ENCODE results near the gene MAP7.
"Not testable (repeated sequence)": the region's sequence is repeated elsewhere in the genome, so short reads cannot be mapped to it uniquely, and the experiment has no call there.

MAP7 gene

GRCh38 chr6:136500414-136500813 is 49.8 kb downstream of the MAP7 start:
- no peak for TF ChIP-seq CTCF (IDR thresholded peaks at IDR 0.05)
- no peak overlapping the region for H3K4me3 ChIP-seq
- H3K27ac ChIP-seq, result no peak overlapping the region
- DNase-seq (ENCODE audit: low spot score), result no peak

GRCh38 chr6:136499370-136499769 is 50.9 kb downstream of the MAP7 start:
- no peak for DNase-seq (ENCODE audit: low spot score)
- no peak for TF ChIP-seq CTCF (IDR thresholded peaks at IDR 0.05)
- no peak overlapping the region for H3K27ac ChIP-seq
- H3K4me3 ChIP-seq, result no peak overlapping the region

DNA sequence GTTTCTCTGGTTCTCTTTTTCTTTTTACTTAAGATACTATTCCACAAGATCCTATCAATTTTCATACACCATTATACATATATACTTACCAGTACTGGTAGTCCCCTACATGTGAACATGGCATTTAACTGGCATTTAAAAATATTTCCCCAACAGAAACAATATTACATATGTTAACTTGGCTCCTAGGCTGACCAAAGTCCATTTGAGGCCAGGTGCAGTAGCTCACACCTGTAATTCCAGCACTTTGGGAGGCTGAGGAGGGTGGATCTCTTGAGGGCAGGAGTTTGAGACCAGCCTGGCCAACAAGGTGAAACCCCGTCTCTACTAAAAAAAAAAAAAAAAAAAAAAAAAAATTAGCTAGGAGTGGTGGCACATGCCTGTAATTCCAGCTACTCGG is 53.8 kb downstream of the MAP7 start:
- DNase-seq (ENCODE audit: low spot score); H3K4me3 ChIP-seq: not testable (repeated sequence)

DNA sequence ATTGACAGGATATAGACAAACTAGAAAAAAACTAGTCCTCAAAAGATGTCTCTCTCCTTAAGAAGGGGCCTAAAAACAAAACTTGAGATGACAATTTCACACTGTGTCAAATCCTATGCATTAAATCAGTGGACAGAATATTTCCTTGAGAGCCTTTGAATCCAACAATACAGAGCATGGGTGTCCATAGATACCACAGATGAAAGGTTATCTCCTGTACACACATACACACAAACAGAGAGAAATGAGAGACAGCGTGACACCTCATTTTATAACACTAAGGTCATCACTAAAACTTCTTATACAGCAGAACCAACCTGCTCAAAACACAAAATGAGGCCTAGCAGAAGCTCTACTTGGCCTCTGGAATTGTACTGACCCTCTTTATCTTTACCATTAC is 55.5 kb downstream of the MAP7 start:
- H3K4me3 ChIP-seq, result no peak overlapping the region
- H3K27ac ChIP-seq, result no peak overlapping the region
- TF ChIP-seq CTCF (IDR thresholded peaks at IDR 0.05), result no peak
- DNase-seq (ENCODE audit: low spot score), result no peak

More for the DNA sequence above, 53.8 kb downstream of the MAP7 start:
- H3K27ac ChIP-seq, result not testable (repeated sequence)

DNA sequence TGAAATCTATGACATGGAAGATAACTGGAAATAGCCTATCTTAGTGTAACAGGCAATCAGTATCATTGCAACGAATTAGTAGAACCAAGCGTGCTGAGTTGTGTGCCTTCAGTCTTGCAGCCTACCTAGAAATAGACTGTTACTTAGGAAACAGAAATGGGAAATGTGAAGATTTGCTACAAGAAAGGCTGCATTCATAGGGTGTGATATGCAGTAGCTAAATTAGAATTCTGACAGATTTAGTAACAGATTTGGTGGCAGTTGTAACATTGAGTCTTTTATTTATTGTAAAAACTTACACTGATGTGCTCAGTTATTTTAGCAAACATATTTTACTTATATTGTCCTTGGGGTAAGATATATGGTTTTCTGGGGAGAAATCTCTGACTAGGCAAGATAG is 56.2 kb downstream of the MAP7 start:
- no peak for DNase-seq (ENCODE audit: low spot score)
- no peak for TF ChIP-seq CTCF (IDR thresholded peaks at IDR 0.05)
- Histone ChIP-seq H3K27ac (no peak overlapping the region), H3K4me3 (no peak overlapping the region)

DNA sequence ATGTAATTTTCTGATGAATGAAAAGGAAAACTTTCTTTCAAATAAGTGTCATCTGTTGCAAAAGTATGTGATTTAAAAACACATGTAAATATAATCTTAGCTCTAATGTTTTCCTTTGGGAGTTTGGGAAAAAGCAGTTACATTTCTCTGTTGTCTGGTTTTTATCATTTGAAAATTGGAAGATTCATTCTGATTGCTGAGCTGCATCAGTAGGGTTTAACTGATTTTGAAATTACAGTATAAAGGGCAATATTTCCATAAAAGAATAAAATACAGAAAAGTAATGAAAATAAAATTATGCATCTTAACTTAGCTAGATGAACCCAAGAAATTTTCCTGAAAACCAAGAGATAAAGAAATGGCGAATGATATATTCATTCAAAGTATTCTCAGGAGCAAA is 57.8 kb downstream of the MAP7 start:
- TF ChIP-seq CTCF (IDR thresholded peaks at IDR 0.05), result no peak
- DNase-seq (ENCODE audit: low spot score), result no peak
- H3K4me3 ChIP-seq, result no peak overlapping the region
- no peak overlapping the region for H3K27ac ChIP-seq

DNA sequence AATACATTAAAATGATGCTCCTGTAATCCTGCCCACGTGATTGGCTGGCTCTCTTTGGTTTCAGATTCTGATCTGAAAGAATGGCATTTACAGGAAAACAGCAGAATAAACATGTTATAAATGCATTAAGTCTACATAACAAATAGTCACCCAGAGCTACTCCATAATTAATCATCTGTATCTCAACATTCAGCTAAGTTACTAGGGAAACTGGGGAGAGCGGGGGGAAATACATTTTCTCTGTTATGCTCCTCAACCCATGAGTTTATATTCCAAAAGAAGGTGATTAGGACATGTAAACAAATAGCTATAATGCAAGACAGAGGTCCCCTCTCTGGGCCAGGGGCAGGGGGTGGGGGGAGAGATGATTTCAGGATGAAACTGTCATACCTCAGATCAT is 58.5 kb downstream of the MAP7 start:
- no peak overlapping the region for H3K27ac ChIP-seq
- H3K4me3 ChIP-seq, result no peak overlapping the region
- DNase-seq (ENCODE audit: low spot score), result no peak
- TF ChIP-seq CTCF (IDR thresholded peaks at IDR 0.05), result no peak

GRCh38 chr6:136491251-136491650 is 59.0 kb downstream of the MAP7 start:
- TF ChIP-seq CTCF (IDR thresholded peaks at IDR 0.05), result no peak
- H3K4me3 ChIP-seq, result no peak overlapping the region
- H3K27ac ChIP-seq, result no peak overlapping the region
- DNase-seq (ENCODE audit: low spot score), result no peak

GRCh38 chr6:136489689-136490033 is 60.6 kb downstream of the MAP7 start:
- not testable (repeated sequence) for H3K4me3 ChIP-seq; DNase-seq (ENCODE audit: low spot score); H3K27ac ChIP-seq

Measured in coronary artery (tissue), 2 donors.